HL-60 (cell line): Measurements from ENCODE around the gene MID1IP1.

Experiments used
- DNase-seq, 2 experiments: peaks; one replicate each; pipeline ENCODE4 v3.0.0-alpha.2; 2010 to 2020; ENCODE audit warnings: low read depth in 1 of 2, low spot score in 1 of 2
- H3K27ac ChIP-seq: fragments of 250-450 bp; sonication (Bioruptor Pico); replicated peaks from 2 replicates; pipeline ENCODE4 v1.5.1; 2020; ENCODE audit warnings: mild to moderate bottlenecking, moderate library complexity
- H3K27me3 ChIP-seq: fragments of 250-450 bp; sonication (Bioruptor Pico); 2 replicates; pipeline ENCODE4 v1.5.1; 2021; ENCODE audit warnings: mild to moderate bottlenecking, moderate library complexity; ENCODE audit not compliant: insufficient read depth, poor library complexity, severe bottlenecking
- H3K4me3 ChIP-seq: replicated peaks from 2 replicates; pipeline ENCODE4 v1.5.1; 2011; ENCODE audit warnings: mild to moderate bottlenecking, control low read depth, low read length; ENCODE audit not compliant: insufficient read depth
- GABPA ChIP-seq: IDR thresholded peaks from 2 replicates; pipeline ENCODE4 v1.6.1; 2012; ENCODE audit warnings: low read depth
- POLR2AphosphoS5 ChIP-seq: IDR thresholded peaks from 2 replicates; pipeline ENCODE4 v1.6.1; 2012; ENCODE audit warnings: low read depth
- SPI1 ChIP-seq: IDR thresholded peaks from 2 replicates; pipeline ENCODE4 v1.6.1; 2012; ENCODE audit warnings: low read depth, mild to moderate bottlenecking, borderline replicate concordance
- TF ChIP-seq, protein P1 (sequence below): IDR thresholded peaks from one replicate; pipeline ENCODE4 v1.5.1; 2011; ENCODE audit warnings: low read length, control low read depth, inconsistent platforms; ENCODE audit not compliant: insufficient read depth
- TF ChIP-seq, protein P2 (sequence below): IDR thresholded peaks from 2 replicates; pipeline ENCODE4 v1.6.1; 2012; ENCODE audit warnings: low read depth; ENCODE audit not compliant: insufficient replicate concordance

The MID1IP1 gene

DNA sequence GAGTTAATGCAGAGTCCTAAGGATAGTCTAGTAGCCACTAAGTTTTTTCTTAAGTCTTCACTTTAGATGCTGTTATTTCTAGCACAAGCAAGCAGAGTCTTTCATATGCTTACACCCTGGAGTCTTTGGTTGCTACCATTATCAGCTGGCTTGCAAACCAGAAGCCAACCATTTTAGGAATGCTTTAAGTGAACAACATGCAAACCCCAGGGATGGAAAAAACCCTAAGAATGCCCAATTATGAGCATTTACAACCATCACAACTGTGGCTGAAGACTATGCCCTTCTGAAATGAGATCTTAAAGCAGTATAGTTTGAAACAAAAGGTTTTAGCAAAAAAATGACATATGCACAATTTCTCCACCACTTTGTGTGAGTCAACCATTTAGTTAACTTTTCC is 6.6 kb downstream of the MID1IP1 start:
- H3K27me3 ChIP-seq = no peaks in the 10 kb centered on the region
- DNase-seq = no peak
- H3K4me3 ChIP-seq = no peak overlapping the region
- peak overlapping the region; percentile 96 for H3K27ac ChIP-seq
- TF ChIP-seq POLR2AphosphoS5 (no peak), GABPA (no peak), SPI1 (no peak)
- TF ChIP-seq, protein P1, sequence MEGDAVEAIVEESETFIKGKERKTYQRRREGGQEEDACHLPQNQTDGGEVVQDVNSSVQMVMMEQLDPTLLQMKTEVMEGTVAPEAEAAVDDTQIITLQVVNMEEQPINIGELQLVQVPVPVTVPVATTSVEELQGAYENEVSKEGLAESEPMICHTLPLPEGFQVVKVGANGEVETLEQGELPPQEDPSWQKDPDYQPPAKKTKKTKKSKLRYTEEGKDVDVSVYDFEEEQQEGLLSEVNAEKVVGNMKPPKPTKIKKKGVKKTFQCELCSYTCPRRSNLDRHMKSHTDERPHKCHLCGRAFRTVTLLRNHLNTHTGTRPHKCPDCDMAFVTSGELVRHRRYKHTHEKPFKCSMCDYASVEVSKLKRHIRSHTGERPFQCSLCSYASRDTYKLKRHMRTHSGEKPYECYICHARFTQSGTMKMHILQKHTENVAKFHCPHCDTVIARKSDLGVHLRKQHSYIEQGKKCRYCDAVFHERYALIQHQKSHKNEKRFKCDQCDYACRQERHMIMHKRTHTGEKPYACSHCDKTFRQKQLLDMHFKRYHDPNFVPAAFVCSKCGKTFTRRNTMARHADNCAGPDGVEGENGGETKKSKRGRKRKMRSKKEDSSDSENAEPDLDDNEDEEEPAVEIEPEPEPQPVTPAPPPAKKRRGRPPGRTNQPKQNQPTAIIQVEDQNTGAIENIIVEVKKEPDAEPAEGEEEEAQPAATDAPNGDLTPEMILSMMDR = no peak
- TF ChIP-seq, protein P2, sequence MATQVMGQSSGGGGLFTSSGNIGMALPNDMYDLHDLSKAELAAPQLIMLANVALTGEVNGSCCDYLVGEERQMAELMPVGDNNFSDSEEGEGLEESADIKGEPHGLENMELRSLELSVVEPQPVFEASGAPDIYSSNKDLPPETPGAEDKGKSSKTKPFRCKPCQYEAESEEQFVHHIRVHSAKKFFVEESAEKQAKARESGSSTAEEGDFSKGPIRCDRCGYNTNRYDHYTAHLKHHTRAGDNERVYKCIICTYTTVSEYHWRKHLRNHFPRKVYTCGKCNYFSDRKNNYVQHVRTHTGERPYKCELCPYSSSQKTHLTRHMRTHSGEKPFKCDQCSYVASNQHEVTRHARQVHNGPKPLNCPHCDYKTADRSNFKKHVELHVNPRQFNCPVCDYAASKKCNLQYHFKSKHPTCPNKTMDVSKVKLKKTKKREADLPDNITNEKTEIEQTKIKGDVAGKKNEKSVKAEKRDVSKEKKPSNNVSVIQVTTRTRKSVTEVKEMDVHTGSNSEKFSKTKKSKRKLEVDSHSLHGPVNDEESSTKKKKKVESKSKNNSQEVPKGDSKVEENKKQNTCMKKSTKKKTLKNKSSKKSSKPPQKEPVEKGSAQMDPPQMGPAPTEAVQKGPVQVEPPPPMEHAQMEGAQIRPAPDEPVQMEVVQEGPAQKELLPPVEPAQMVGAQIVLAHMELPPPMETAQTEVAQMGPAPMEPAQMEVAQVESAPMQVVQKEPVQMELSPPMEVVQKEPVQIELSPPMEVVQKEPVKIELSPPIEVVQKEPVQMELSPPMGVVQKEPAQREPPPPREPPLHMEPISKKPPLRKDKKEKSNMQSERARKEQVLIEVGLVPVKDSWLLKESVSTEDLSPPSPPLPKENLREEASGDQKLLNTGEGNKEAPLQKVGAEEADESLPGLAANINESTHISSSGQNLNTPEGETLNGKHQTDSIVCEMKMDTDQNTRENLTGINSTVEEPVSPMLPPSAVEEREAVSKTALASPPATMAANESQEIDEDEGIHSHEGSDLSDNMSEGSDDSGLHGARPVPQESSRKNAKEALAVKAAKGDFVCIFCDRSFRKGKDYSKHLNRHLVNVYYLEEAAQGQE = no peak

DNA sequence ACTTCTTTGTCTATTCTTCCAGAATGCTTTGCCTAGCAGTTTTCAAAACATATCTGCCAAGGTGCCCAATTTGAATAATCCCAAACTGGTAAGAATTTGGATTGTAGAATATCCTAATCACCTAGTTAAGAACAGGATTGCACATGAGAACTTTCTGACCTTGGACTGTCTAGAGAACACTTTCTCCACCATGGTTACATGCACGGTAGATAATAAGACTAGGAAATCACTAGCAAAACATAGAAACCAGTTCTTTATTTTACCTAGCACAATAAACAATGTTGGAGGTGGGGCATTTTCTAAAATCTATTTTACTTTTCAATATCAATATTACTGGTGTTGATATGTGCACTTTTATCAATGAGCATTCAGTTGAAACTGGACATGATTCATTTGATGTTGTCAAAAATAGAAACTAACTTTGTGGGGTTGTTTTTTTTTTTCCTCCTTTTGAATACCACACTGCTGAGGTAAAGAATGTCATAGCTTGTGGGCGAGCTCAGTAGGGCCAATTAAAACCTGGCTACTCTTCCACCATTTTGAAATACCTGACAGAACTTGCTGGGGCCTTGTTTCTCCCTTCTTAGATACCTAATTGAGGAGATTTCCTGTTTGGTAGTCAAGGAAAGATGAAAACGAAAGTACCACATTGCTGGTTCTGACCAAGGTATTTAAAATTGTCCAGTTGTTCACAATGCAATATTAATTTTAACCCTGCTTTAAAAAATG is 10.4 kb downstream of the MID1IP1 start:
- no peaks in the 10 kb centered on the region for H3K27me3 ChIP-seq
- peak overlapping the region; percentile 43; the same call in 1 of the 2 replicates for H3K27ac ChIP-seq
- no peak for DNase-seq
- TF ChIP-seq, protein P1 = no peak
- TF ChIP-seq SPI1 = no peak
- TF ChIP-seq POLR2AphosphoS5 = no peak
- TF ChIP-seq, protein P2 = no peak
- no peak for TF ChIP-seq GABPA
- H3K4me3 ChIP-seq = no peak overlapping the region

DNA sequence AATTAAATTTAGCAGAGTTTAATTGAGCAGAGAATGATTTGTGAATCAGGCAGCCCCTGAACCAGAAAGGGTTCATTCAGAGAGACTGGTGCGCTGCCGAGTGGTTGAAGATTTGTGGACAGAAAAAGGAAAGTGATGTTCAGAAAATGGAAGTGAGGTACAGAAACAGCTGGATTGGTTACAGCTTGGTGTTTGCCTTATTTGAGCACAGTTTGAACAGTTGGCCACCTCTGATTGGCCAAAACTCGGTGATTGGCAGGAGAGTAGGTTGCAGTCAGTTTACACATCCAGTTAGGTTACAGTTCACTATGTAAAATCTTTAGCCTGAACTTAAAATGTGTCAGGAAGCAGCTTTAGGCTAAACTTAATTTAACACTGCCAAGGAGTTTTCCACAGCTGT is 14.9 kb downstream of the MID1IP1 start:
- Histone ChIP-seq H3K27ac (no peak overlapping the region), H3K4me3 (no peak overlapping the region), H3K27me3 (no peaks in the 10 kb centered on the region)
- no peak for DNase-seq
- TF ChIP-seq GABPA (no peak), SPI1 (no peak), POLR2AphosphoS5 (no peak)
- TF ChIP-seq, protein P1 = no peak
- TF ChIP-seq, protein P2 = no peak
